OCI-M2 (cell line): ENCODE results near the gene RBBP8.

Source experiments
- DNase-seq: peaks from one replicate; lab custom pipeline; 2025; ENCODE audit not compliant: unreplicated experiment; lab: John Stamatoyannopoulos, UW

Gene RBBP8

GRCh38 chr18:22988208-22988607 lies 55.1 kb downstream of the RBBP8 start:
- DNase-seq = no peak

- no peak for DNase-seq
Observed at GRCh38 chr18:22998344-22998743, 65.2 kb downstream of the RBBP8 start.

- no peak for DNase-seq
Observed at GRCh38 chr18:22999212-22999611, 66.1 kb downstream of the RBBP8 start.

GRCh38 chr18:22999647-23000046 lies 66.5 kb downstream of the RBBP8 start:
- DNase-seq = no peak

GRCh38 chr18:23003289-23003688 lies 70.2 kb downstream of the RBBP8 start:
- DNase-seq = no peak

GRCh38 chr18:23012249-23012648 lies 79.1 kb downstream of the RBBP8 start:
- DNase-seq = no peak

GRCh38 chr18:23020555-23021294 lies 87.6 kb downstream of the RBBP8 start:
- no peak for DNase-seq

GRCh38 chr18:23021623-23022022 lies 88.5 kb downstream of the RBBP8 start:
- no peak for DNase-seq

GRCh38 chr18:23032030-23032582 lies 99.0 kb downstream of the RBBP8 start:
- no peak for DNase-seq

GRCh38 chr18:23033056-23033455 lies 99.9 kb downstream of the RBBP8 start:
- no peak for DNase-seq

- no peak for DNase-seq
Observed at GRCh38 chr18:23036660-23037201, 103.6 kb downstream of the RBBP8 start.

- DNase-seq = no peak
Observed at GRCh38 chr18:23037646-23038045, 104.5 kb downstream of the RBBP8 start.

GRCh38 chr18:23038712-23039111 lies 105.6 kb downstream of the RBBP8 start:
- DNase-seq = no peak

- DNase-seq = no peak
Observed at GRCh38 chr18:23042133-23042532, 109.0 kb downstream of the RBBP8 start.

GRCh38 chr18:23043803-23044376 lies 110.8 kb downstream of the RBBP8 start:
- DNase-seq = no peak

- DNase-seq = no peak
Observed at GRCh38 chr18:23049698-23050373, 116.7 kb downstream of the RBBP8 start.

- DNase-seq = no peak
Observed at GRCh38 chr18:23053776-23054457, 120.8 kb downstream of the RBBP8 start.

GRCh38 chr18:23054553-23054952 lies 121.4 kb downstream of the RBBP8 start:
- DNase-seq = no peak

- no peak for DNase-seq
Observed at GRCh38 chr18:23056315-23056714, 123.2 kb downstream of the RBBP8 start.

- DNase-seq = no peak
Observed at GRCh38 chr18:23057096-23057495, 124.0 kb downstream of the RBBP8 start.

GRCh38 chr18:23058746-23059415 lies 125.8 kb downstream of the RBBP8 start:
- no peak for DNase-seq
